ENCODE measurements around the gene SOS2. TPM values are rescaled to one million over a fixed set of nuclear protein-coding genes. Genes with fewer than 3 reads are reported as not detected.

The SOS2 gene
- total RNA-seq, 4 donors from 2014 or later: 23.9 to 29.5 (median 26.2) TPM

GRCh38 chr14:50260511-50260910, 29.1 kb upstream of the SOS2 start:
- no peak overlapping the region for H3K4me3 ChIP-seq (ENCODE audit: low read depth, poor library complexity, severe bottlenecking)
- TF ChIP-seq CTCF (IDR thresholded peaks at IDR 0.05): no peak
- TF ChIP-seq POLR2A (IDR thresholded peaks at IDR 0.05): no peak
- intact Hi-C loops (cut with DNase I; ENCODE audit: low total_unique reads): no loop called here
- 35 to 50% methylated on average over 3 of the region's 3 CpGs for WGBS, 2 donors
- no peak for DNase-seq (ENCODE audit: low spot score in 2 of 2)

- H3K4me3 ChIP-seq (ENCODE audit: low read depth, poor library complexity, severe bottlenecking): no peak overlapping the region
- no peak for TF ChIP-seq POLR2A (IDR thresholded peaks at IDR 0.05)
- no peak for TF ChIP-seq CTCF (IDR thresholded peaks at IDR 0.05)
- intact Hi-C loops (cut with DNase I; ENCODE audit: low total_unique reads): no loop called here
- 80 to 86% methylated on average over 3 of the region's 3 CpGs for WGBS, 2 donors
- no peak for DNase-seq (ENCODE audit: low spot score in 2 of 2)
Measured at GRCh38 chr14:50260072-50260471, 28.7 kb upstream of the SOS2 start.

GRCh38 chr14:50257732-50258131, 26.4 kb upstream of the SOS2 start:
- 9 to 17% methylated on average over 2 of the region's 2 CpGs for WGBS, 2 donors
- no peak overlapping the region for H3K4me3 ChIP-seq (ENCODE audit: low read depth, poor library complexity, severe bottlenecking)
- intact Hi-C loops (cut with DNase I; ENCODE audit: low total_unique reads): no loop called here
- no peak for DNase-seq (ENCODE audit: low spot score in 2 of 2)
- TF ChIP-seq CTCF (IDR thresholded peaks at IDR 0.05) (no peak), POLR2A (IDR thresholded peaks at IDR 0.05) (no peak)

- intact Hi-C loops (cut with DNase I; ENCODE audit: low total_unique reads): no loop called here
- TF ChIP-seq POLR2A (IDR thresholded peaks at IDR 0.05) (no peak), CTCF (IDR thresholded peaks at IDR 0.05) (no peak)
- WGBS, 2 donors: 90 to 94% methylated on average over 3 of the region's 3 CpGs
Measured at GRCh38 chr14:50254248-50254647, 22.9 kb upstream of the SOS2 start.

GRCh38 chr14:50249136-50249775, 17.9 kb upstream of the SOS2 start:
- intact Hi-C loops (cut with DNase I; ENCODE audit: low total_unique reads): no loop called here
- TF ChIP-seq POLR2A (IDR thresholded peaks at IDR 0.05) (no peak), CTCF (IDR thresholded peaks at IDR 0.05) (no peak)
- DNase-seq (ENCODE audit: low spot score in 2 of 2): no peak
- no peak overlapping the region for H3K4me3 ChIP-seq (ENCODE audit: low read depth, poor library complexity, severe bottlenecking)
- 85 to 96% methylated on average over 7 of the region's 7 CpGs for WGBS, 2 donors

More at GRCh38 chr14:50254248-50254647, 22.9 kb upstream of the SOS2 start:
- DNase-seq (ENCODE audit: low spot score in 2 of 2): no peak
- H3K4me3 ChIP-seq (ENCODE audit: low read depth, poor library complexity, severe bottlenecking): no peak overlapping the region

GRCh38 chr14:50247245-50247644, 15.9 kb upstream of the SOS2 start:
- no peak overlapping the region for H3K4me3 ChIP-seq (ENCODE audit: low read depth, poor library complexity, severe bottlenecking)
- intact Hi-C loops (cut with DNase I; ENCODE audit: low total_unique reads): no loop called here

More at GRCh38 chr14:50247245-50247644, 15.9 kb upstream of the SOS2 start:
- no peak for DNase-seq (ENCODE audit: low spot score in 2 of 2)
- no peak for TF ChIP-seq POLR2A (IDR thresholded peaks at IDR 0.05)
- no peak for TF ChIP-seq CTCF (IDR thresholded peaks at IDR 0.05)
- WGBS, 2 donors: 78 to 91% methylated on average over 3 of the region's 3 CpGs

Measured in lower leg skin (tissue), 4 donors.